NCI-H1105 (cell line): ENCODE results near the gene ELL3.
"Not testable (repeated sequence)": the region's sequence is repeated elsewhere in the genome, so short reads cannot be mapped to it uniquely, and the experiment has no call there.

Source experiments
- DNase-seq: peaks from one replicate; lab custom pipeline; 2025; lab: John Stamatoyannopoulos, UW

The ELL3 gene

GRCh38 chr15:43776718-43777266 is at the start of gene ELL3:
ELL3 (minus strand) TSS chr15:43776966; CDS start chr15:43776901, 65 bp downstream.
- DNase-seq: peak; percentile 60

- no peak for DNase-seq
Measured at GRCh38 chr15:43826029-43826507, 49.3 kb upstream of the ELL3 start.

- DNase-seq: not testable (repeated sequence)
Measured at GRCh38 chr15:43825305-43825704, 48.5 kb upstream of the ELL3 start.

- DNase-seq: peak; percentile 91
Measured at GRCh38 chr15:43824302-43825246, 47.8 kb upstream of the ELL3 start, which contains the start of gene MFAP1. MFAP1 (minus strand) TSS chr15:43824690; CDS start chr15:43824569, 121 bp downstream.

GRCh38 chr15:43821505-43821904 is 44.7 kb upstream of the ELL3 start:
- no peak for DNase-seq

- not testable (repeated sequence) for DNase-seq
Measured at GRCh38 chr15:43815064-43815463, 38.3 kb upstream of the ELL3 start.

- DNase-seq: no peak
Measured at GRCh38 chr15:43808960-43809678, 32.4 kb upstream of the ELL3 start.

- DNase-seq: no peak
Measured at GRCh38 chr15:43808435-43808950, 31.7 kb upstream of the ELL3 start.

GRCh38 chr15:43802676-43803075 is 25.9 kb upstream of the ELL3 start:
- DNase-seq: not testable (repeated sequence)

GRCh38 chr15:43800286-43801141 is 23.7 kb upstream of the ELL3 start, which contains the start of gene HYPK:
HYPK (plus strand) TSS chr15:43800599; CDS start chr15:43800623, 24 bp downstream.
- DNase-seq: peak; percentile 65

GRCh38 chr15:43799945-43800285 is 23.1 kb upstream of the ELL3 start, which contains the start of gene SERINC4:
SERINC4 (minus strand) TSS chr15:43800220; CDS start chr15:43799986, 234 bp downstream.
- no peak for DNase-seq

- no peak for DNase-seq
Measured at GRCh38 chr15:43799209-43799944, 22.6 kb upstream of the ELL3 start.

GRCh38 chr15:43796566-43796965 is 19.8 kb upstream of the ELL3 start:
- no peak for DNase-seq

- no peak for DNase-seq
Measured at GRCh38 chr15:43795997-43796396, 19.2 kb upstream of the ELL3 start.

GRCh38 chr15:43795197-43795596 is 18.4 kb upstream of the ELL3 start:
- no peak for DNase-seq

- no peak for DNase-seq
Measured at GRCh38 chr15:43794269-43795037, 17.7 kb upstream of the ELL3 start.

- no peak for DNase-seq
Measured at GRCh38 chr15:43793647-43794046, 16.9 kb upstream of the ELL3 start.

- no peak for DNase-seq
Measured at GRCh38 chr15:43792761-43793476, 16.2 kb upstream of the ELL3 start.
